ENCODE measurements around the gene SLC4A1AP.

Gene SLC4A1AP

DNA sequence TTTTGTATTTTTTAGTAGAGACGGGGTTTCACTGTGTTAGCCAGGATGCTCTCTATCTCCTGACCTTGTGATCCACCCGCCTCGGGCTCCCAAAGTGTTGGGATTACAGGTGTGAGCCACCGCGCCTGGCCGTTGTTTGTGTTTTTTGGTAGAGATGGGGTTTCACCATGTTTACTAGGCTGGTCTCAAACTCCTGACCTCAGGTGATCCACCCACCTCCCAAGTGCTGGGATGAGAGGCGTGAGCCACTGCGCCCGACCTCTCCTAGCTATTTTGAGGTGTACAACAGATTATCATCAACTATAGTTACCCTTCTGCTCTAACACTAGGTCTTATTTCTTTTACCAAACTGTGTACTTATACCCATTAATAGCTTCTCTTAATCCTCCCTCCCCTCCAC is 78.9 kb downstream of the SLC4A1AP start:
- no peak for DNase-seq (ENCODE audit: low read depth)
